ENCODE results near the gene CACNB4.

DNA sequence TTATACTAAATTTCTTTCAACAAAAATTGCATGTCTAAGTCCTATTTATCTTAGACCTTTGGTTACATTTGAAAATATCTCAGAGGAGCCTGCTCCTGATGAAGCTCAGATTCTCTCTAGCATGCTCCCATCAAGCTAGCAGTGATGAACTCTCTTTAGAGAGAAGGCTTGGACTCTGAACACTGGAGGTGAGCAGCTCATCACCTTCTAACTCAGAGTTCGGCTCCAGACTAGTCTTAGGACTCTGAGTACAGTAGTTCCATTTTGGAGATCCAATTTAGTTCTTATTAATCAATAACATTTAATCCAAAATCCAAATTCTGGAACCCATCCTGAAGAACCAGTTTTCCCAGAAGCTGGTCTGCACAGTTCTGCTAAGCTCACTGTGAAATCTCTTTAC is 107.8 kb downstream of the CACNB4 start:
- TF ChIP-seq, protein P1, sequence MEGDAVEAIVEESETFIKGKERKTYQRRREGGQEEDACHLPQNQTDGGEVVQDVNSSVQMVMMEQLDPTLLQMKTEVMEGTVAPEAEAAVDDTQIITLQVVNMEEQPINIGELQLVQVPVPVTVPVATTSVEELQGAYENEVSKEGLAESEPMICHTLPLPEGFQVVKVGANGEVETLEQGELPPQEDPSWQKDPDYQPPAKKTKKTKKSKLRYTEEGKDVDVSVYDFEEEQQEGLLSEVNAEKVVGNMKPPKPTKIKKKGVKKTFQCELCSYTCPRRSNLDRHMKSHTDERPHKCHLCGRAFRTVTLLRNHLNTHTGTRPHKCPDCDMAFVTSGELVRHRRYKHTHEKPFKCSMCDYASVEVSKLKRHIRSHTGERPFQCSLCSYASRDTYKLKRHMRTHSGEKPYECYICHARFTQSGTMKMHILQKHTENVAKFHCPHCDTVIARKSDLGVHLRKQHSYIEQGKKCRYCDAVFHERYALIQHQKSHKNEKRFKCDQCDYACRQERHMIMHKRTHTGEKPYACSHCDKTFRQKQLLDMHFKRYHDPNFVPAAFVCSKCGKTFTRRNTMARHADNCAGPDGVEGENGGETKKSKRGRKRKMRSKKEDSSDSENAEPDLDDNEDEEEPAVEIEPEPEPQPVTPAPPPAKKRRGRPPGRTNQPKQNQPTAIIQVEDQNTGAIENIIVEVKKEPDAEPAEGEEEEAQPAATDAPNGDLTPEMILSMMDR (conservative IDR thresholded peaks at IDR 0.05; ENCODE audit: low read depth, low read length) = no peak
- no peak for TF ChIP-seq EZH2 (IDR thresholded peaks at IDR 0.05; ENCODE audit: borderline replicate concordance, low read depth, low read length, poor library complexity, severe bottlenecking)

All from A673 (cell line).